COLO668 (cell line): ENCODE data around the gene WWOX.
A peak's percentile ranks its signal among the peaks of the same experiment; 100 is the strongest.

Experiments
- DNase-seq: peaks from one replicate; lab custom pipeline; 2025; ENCODE audit not compliant: unreplicated experiment; lab: John Stamatoyannopoulos, UW

Gene WWOX

GRCh38 chr16:78431004-78431670, 331.7 kb downstream of the WWOX start:
- DNase-seq: no peak

GRCh38 chr16:78431701-78432100, 332.2 kb downstream of the WWOX start:
- no peak for DNase-seq

- DNase-seq: no peak
Measured at GRCh38 chr16:78432451-78432850, 333.0 kb downstream of the WWOX start.

- DNase-seq: no peak
Measured at GRCh38 chr16:78433116-78433515, 333.7 kb downstream of the WWOX start.

GRCh38 chr16:78434401-78434800, 334.9 kb downstream of the WWOX start:
- DNase-seq: no peak

- no peak for DNase-seq
Measured at GRCh38 chr16:78435260-78435659, 335.8 kb downstream of the WWOX start.

- no peak for DNase-seq
Measured at GRCh38 chr16:78436023-78436422, 336.6 kb downstream of the WWOX start.

GRCh38 chr16:78436846-78437245, 337.4 kb downstream of the WWOX start:
- DNase-seq: no peak

- peak; percentile 27 for DNase-seq
Measured at GRCh38 chr16:78437352-78437968, 338.0 kb downstream of the WWOX start.

- no peak for DNase-seq
Measured at GRCh38 chr16:78438219-78438618, 338.8 kb downstream of the WWOX start.

GRCh38 chr16:78438632-78439031, 339.2 kb downstream of the WWOX start:
- no peak for DNase-seq

- DNase-seq: no peak
Measured at GRCh38 chr16:78439646-78440045, 340.2 kb downstream of the WWOX start.

- no peak for DNase-seq
Measured at GRCh38 chr16:78441298-78441697, 341.8 kb downstream of the WWOX start.

GRCh38 chr16:78443542-78444364, 344.3 kb downstream of the WWOX start:
- DNase-seq: no peak

- no peak for DNase-seq
Measured at GRCh38 chr16:78445818-78446217, 346.4 kb downstream of the WWOX start.

- DNase-seq: no peak
Measured at GRCh38 chr16:78446486-78446885, 347.0 kb downstream of the WWOX start.

GRCh38 chr16:78446992-78447563, 347.6 kb downstream of the WWOX start:
- no peak for DNase-seq

- no peak for DNase-seq
Measured at GRCh38 chr16:78448658-78449271, 349.3 kb downstream of the WWOX start.

GRCh38 chr16:78450255-78450654, 350.8 kb downstream of the WWOX start:
- no peak for DNase-seq

GRCh38 chr16:78452025-78452555, 352.6 kb downstream of the WWOX start:
- no peak for DNase-seq

- no peak for DNase-seq
Measured at GRCh38 chr16:78455861-78456260, 356.4 kb downstream of the WWOX start.
